Hepatic stellate cell (primary cell): ENCODE results near the gene KAZN.
A peak's percentile ranks its signal among the peaks of the same experiment; 100 is the strongest.

Source experiments
- DNase-seq: peaks from one replicate; pipeline ENCODE4 v3.0.0; 2011; ENCODE audit warnings: low spot score

KAZN gene

GRCh38 chr1:14980621-14981218 lies 382.2 kb downstream of the KAZN start:
- peak; percentile 77 for DNase-seq

- no peak for DNase-seq
Measured at GRCh38 chr1:14982029-14982428, 383.5 kb downstream of the KAZN start.

- no peak for DNase-seq
Measured at GRCh38 chr1:14983277-14983676, 384.8 kb downstream of the KAZN start.

GRCh38 chr1:14986168-14986567 lies 387.7 kb downstream of the KAZN start:
- DNase-seq, result no peak

DNA sequence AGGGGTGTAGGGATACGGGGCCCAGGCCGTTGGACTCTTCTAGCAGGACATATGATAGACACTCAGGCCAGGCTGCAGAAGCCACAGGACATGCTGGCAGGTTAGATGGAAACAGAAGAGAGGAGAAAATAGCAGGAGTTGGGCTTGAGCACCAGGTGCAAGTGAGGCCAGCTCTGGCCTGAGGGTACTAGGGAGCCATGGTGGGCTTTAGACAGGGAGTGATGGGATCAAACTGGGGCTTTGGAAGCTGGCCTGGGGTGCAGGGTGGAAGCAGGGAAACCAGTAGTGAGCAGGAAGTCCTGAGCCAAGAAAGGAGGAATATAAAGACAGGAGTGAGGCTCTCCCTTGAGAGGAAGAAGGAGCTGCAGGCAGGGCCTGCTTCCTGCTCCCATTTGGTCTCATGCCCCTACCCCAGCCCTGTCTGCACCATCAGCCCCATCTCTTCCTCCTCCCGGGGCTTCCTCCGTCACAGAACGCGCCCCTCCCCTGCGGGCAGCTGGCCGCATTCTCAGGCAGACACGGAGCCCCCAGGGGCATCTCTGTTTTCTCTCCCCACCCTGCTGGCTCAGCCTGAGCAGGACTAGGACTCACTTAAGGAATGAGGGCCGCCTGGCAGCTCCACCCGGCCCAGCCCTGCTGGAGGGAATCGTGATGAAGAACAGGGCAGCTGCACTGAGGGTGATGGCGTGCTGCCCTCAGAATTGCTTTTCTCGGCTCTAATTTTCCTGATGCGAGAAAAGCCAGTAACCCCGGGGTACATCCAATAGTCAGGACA lies 389.5 kb downstream of the KAZN start:
- no peak for DNase-seq

GRCh38 chr1:14988636-14989035 lies 390.2 kb downstream of the KAZN start:
- DNase-seq, result no peak

DNA sequence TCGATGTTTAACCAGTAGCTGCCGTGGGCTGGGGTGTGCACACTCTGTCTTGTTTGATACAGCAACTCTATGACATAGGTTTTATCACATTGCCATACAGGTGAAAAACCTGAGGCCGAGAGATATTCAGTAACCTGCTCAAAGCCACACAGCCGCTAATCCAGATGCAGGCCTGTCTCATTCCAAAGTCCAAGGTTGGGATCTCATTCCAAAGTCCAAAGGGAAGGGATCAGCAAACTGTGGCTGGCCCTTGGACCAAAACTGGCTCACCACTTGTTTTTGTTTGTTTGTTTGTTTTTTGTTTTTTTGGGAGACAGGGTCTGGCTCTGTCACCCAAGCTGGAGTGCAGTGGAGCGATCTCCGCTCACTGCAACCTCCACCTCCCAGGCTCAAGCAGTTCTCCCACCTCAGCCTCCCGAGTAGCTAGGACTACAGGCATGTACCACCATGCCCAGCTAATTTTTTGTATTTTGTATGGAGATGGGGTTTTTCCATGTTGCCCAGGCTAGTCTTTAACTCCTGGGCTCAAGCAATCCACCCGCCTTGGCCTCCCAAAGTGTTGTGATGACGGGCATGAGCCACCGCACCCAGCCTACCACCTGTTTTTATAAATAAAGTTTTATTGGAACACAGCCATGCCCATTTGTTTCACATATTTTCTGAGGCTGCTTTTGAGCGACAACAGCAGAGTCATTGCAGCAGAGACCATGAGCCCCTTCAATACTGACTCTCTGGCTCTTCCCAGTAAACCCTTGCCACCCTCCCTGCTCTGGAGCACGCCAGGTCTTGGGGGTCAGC lies 391.6 kb downstream of the KAZN start:
- no peak for DNase-seq

DNA sequence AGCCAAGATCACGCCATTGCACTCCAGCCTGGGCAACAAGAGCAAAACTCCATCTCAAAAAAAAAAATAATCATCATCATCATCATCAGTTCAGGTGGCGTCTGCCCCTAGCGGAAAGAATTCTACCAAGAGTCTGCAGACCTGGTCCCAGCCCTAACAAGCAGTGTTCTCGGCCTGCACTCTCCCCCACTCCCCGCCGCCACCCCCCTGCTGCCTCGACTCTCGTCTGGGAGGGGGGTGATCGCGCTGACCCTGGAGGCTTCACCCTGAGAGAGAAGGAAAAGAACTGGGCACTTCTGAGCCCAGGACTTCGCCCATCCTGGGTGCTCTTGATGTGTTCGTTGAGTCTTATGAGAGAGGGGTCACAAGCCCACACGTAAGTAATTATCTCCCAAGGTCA lies 394.9 kb downstream of the KAZN start:
- no peak for DNase-seq

DNA sequence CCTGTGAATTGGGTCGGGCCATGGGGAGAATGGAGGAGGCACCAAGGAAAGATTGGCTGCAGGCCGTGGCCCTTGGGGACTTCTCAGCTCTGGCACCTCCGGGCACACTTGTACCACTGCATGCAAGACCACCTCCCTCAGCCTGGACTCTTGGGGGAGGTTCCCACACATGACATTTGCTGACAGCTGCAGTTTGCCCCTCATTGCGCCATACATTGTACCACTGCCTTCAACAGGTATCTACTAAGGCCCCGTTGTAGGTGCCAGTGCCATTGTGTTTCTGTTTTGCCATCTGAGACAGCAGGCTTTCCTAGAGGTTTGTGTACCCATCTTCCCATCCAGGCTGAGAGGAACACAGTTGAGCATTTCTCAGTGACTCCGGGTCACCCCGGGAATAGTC lies 395.7 kb downstream of the KAZN start:
- DNase-seq, result no peak

DNA sequence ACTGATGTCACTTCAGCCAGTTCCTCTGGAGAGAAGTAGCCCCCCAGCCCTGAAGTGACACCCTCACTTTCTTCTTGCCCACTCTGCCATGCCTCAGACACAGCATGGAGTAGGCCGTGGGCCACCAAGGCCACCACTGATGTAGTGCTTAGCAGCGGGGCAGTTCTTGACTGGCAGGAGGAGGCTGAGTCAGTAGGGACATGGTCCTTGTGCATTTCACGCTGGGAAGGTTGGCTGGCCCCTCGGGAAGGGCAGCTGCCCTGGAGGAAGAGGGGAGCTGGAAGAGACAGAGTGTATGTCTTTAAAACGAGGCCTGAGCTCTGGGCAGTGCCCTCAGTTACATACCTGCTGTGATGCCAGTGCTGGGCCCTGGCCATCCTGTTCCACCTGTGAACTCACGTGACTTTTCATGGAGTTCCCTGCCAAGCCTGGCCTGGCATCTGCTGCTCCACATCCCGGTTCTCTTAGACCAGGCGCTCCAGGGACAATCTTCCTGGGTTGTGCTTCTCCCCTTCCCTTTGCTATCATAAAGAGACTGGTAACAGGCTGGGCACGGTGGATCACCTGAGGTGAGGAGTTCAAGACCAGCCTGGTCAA lies 396.5 kb downstream of the KAZN start:
- no peak for DNase-seq

DNA sequence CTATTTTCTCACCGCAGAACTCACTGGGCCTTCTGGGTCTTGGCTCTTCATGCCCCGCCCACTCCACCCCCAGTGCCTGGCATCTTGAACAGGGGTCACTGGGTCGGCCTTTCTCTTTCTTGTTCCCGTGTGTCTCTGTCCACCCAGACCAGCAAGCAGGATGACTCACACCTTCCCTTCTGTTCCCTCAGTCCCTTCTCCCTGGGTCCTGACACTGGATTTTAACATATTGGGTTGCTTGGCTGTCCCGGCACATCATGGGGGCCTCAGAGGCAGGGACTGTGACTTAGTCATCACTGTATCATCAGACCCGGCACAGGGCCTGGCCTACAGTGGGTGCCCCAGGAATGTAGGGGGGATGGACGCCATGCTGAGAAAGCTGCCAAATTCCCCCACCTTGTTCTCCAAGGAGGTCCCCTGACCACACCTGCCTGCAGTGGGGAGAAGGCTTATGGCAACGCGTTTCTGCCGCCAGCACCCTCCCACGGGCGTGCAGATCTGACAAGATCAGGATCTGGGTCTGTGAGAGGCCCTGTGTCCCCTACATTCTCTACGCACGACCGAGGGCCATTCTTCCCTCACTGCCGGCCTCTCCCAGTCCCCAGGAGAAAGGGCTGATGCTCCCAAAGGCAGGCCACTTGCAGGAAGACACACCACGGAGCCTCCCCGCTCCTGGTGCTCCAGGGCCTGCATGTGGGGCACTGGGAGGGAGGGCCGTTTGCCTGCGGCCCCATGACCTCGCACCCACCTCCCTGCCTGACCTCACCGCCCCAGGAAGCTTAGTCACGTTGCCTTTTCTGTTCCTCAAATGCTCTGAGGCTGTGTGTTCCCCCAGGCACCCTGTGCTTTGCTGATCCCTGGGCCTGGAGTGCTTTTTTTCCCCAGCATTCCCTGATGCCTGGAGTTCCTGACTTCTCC lies 397.9 kb downstream of the KAZN start:
- DNase-seq, result peak; percentile 97

DNA sequence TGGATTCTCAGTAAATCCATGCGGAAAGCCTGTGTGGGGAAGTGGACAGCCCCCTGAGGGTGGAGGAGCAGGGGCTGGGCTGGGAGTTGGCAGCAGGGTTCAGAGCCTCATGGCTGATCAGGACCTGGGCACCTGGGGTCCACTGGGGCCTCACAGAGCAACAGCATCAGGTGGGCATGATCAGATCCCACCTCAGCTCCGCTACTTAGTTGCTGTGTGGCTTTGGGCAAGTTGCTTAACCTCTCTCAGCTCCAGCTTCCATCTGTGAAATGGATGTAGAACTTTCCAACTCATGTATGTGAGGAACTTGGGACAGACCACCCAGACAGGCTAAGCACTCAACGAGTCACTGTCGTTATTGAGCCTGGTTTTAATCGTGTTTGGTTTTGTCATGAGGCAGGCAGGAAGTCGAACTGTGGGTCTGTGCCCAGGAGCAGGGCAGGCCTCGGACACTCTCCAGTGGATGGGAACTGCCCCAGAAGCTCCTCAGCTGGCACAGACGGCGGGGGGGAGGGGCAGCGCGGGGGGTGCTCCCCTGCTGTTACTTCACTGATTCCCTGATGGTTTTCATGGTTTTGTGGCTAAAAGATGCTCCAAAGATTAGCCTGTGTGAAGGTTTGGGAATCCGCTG lies 399.3 kb downstream of the KAZN start:
- no peak for DNase-seq

GRCh38 chr1:14999441-14999840 lies 401.0 kb downstream of the KAZN start:
- no peak for DNase-seq

DNA sequence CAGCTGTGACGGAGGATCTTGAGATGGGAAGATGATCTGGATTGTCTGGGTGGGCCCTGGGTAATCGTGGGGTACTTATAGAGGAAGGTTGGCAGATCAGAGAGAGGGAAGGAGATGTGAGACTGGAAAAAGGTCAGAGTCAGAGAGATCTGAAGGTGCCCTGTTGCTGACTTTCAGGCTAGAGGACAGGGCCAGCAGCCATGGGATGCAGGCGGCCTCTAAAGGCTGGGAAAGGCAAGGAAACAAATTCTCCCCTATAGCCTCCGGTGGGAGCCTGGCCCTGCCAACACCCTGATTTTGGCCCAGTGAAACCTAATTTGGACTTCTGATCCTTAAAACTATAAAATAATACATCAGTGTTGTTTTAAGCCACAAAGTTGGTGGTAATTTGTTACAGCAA lies 401.5 kb downstream of the KAZN start:
- no peak for DNase-seq

DNA sequence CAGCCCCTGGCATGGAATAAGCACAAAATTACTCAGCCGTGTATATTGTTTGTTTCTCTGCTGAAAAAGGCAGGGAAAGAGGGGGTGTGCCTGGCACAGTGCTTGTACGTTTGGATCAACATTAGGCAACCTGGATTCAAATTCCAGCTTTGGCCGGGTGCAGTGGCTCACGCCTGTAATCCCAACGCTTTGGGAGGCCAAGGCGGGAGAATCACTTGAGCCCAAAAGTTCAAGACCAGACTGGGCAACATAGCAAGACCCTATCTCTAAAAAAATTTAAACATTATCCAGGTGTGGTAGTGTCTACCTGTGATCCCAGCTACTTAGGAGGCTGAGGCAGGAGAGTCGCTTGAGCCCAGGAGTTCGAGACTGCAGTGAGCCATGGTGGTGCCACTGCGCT lies 402.2 kb downstream of the KAZN start:
- DNase-seq, result no peak

DNA sequence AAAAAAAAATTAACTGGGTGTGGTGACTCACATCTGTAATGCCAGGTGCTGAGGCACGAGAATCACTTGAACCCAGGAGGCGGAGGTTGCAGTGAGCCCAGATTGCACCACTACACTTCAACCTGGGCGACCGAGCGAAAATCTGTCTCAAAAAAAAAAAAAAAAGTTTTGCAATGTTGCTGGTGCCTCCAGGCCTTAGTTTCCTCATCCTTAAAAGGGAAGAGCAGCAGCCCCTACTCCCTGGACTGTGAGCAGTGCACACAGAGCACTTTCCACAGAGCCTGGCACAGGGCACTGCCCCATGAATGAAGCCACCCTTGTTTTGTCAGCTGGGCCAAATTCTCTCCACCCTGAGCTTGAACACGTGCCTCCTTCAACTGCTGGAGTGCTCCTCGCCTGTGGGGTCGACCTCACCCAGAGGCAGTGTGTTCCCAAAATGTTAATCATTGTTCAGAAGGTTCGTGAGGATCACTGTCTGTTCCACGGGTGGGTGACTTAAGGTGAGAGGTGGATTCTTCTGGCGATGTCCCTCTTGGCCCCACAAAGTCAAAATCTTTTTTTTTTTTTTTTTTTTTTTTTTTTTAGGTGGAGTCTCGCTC lies 402.9 kb downstream of the KAZN start:
- no peak for DNase-seq

DNA sequence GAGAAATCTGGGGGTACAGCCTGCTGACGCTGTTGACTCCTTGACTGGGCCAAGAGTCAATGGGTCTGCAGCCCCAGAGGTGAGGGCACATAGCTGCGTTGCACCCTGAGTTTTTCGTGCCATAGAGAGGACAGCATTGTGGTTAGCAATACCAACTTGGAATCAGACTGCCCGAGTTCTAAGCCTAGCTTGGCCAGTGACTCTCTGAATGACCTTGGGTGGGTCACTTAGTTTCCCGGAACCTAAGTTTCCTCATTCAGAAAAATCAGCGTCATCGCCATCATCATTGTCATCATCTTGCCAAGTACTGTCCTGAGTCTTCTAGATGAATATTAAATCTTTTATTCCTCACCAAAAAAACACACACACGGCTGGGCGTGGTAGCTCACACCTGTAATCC lies 403.8 kb downstream of the KAZN start:
- DNase-seq, result no peak

GRCh38 chr1:15004396-15004795 lies 405.9 kb downstream of the KAZN start:
- DNase-seq, result no peak

DNA sequence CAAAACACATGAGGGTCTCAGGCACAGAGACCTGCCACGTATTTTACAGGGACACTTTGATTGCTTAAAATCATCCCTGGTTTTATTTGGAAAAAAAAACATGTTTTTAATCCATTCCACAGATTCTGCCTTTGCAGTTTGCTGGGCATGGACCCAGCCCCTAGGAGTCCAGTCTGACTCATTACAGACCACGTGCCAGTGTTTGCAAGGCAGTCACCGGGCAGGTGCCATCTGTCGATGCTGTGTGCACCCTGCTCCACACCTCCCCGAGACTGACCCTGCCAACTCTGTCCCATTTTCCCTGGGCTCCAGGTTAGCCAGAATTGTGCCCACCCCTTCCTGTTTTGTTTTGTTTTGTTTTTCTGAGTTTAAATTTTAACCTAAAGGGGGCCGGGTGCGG lies 406.6 kb downstream of the KAZN start:
- DNase-seq, result no peak

- no peak for DNase-seq
Measured at GRCh38 chr1:15007368-15007767, 408.9 kb downstream of the KAZN start.

- DNase-seq, result no peak
Measured at GRCh38 chr1:15007842-15008241, 409.4 kb downstream of the KAZN start.
